ENCODE data around the gene PTCHD1.

DNA sequence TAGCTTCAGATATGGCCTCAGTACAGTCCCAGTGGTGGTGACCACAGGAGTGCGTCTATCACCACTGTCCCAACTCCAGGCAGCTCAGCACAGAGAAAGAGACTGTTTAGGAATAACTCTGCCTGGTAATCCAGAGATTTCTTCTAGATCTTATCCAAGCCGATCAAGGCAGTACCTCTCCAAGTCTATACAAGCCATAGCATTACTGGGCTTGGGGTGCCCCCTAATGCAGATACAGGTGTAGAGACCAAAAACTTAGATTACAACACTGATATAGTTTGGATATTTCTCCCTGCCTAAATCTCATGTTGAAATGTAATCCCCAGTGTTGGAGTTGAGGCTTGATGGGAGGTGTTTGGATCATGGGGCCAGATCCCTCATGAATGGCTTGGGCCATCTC lies 100.9 kb downstream of the PTCHD1 start:
- TF ChIP-seq, protein P1, sequence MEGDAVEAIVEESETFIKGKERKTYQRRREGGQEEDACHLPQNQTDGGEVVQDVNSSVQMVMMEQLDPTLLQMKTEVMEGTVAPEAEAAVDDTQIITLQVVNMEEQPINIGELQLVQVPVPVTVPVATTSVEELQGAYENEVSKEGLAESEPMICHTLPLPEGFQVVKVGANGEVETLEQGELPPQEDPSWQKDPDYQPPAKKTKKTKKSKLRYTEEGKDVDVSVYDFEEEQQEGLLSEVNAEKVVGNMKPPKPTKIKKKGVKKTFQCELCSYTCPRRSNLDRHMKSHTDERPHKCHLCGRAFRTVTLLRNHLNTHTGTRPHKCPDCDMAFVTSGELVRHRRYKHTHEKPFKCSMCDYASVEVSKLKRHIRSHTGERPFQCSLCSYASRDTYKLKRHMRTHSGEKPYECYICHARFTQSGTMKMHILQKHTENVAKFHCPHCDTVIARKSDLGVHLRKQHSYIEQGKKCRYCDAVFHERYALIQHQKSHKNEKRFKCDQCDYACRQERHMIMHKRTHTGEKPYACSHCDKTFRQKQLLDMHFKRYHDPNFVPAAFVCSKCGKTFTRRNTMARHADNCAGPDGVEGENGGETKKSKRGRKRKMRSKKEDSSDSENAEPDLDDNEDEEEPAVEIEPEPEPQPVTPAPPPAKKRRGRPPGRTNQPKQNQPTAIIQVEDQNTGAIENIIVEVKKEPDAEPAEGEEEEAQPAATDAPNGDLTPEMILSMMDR (IDR thresholded peaks at IDR 0.05; ENCODE audit: low read depth, low read length, missing input control): no peak
- TF ChIP-seq RAD21 (IDR thresholded peaks at IDR 0.05) (no peak), GABPA (IDR thresholded peaks at IDR 0.05 in 1 of 2, conservative IDR thresholded peaks at IDR 0.05 in 1 of 2) (no peak), TAF1 (conservative IDR thresholded peaks at IDR 0.05) (no peak), MAX (IDR thresholded peaks at IDR 0.05) (no peak), NR2F2 (IDR thresholded peaks at IDR 0.05) (no peak), RXRA (IDR thresholded peaks at IDR 0.05) (no peak), ATF3 (IDR thresholded peaks at IDR 0.05) (no peak), JUND (IDR thresholded peaks at IDR 0.05) (no peak), SP1 (IDR thresholded peaks at IDR 0.05) (no peak), YY1 (IDR thresholded peaks at IDR 0.05) (no peak), HNF4A (conservative IDR thresholded peaks at IDR 0.05) (no peak)
- TF ChIP-seq, protein P2, sequence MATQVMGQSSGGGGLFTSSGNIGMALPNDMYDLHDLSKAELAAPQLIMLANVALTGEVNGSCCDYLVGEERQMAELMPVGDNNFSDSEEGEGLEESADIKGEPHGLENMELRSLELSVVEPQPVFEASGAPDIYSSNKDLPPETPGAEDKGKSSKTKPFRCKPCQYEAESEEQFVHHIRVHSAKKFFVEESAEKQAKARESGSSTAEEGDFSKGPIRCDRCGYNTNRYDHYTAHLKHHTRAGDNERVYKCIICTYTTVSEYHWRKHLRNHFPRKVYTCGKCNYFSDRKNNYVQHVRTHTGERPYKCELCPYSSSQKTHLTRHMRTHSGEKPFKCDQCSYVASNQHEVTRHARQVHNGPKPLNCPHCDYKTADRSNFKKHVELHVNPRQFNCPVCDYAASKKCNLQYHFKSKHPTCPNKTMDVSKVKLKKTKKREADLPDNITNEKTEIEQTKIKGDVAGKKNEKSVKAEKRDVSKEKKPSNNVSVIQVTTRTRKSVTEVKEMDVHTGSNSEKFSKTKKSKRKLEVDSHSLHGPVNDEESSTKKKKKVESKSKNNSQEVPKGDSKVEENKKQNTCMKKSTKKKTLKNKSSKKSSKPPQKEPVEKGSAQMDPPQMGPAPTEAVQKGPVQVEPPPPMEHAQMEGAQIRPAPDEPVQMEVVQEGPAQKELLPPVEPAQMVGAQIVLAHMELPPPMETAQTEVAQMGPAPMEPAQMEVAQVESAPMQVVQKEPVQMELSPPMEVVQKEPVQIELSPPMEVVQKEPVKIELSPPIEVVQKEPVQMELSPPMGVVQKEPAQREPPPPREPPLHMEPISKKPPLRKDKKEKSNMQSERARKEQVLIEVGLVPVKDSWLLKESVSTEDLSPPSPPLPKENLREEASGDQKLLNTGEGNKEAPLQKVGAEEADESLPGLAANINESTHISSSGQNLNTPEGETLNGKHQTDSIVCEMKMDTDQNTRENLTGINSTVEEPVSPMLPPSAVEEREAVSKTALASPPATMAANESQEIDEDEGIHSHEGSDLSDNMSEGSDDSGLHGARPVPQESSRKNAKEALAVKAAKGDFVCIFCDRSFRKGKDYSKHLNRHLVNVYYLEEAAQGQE (IDR thresholded peaks at IDR 0.05): no peak
